EH (cell line): ENCODE data around the gene EYS.
"Not testable (repeated sequence)": the region's sequence is repeated elsewhere in the genome, so short reads cannot be mapped to it uniquely, and the experiment has no call there.

Source experiments
- DNase-seq: peaks from one replicate; pipeline ENCODE4 v3.0.0-alpha.2; 2015; ENCODE audit warnings: low read depth

The EYS gene

DNA sequence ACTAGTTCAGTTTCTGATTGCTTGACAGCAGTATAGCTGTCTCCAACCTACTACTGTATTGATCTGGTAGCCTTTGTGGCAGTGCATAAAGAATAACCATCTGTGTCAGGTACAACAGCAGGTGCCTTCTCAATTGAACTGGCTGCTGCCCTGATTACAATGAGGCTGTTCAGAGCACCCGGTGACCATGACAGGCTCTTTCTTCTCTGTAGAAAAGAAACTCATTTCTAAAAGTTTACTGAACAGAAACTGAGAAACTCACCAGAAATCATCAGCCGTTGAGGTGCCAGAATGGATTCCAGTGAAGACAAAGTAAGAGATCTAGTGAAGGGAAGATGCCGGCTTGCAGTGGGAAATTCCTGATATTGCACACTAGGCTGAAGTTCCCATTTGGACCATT lies 1117.1 kb downstream of the EYS start:
- DNase-seq, result no peak

GRCh38 chr6:64580346-64580745 lies 1126.7 kb downstream of the EYS start:
- DNase-seq, result no peak

GRCh38 chr6:64553249-64553786 lies 1153.7 kb downstream of the EYS start:
- no peak for DNase-seq

GRCh38 chr6:64547594-64548268 lies 1159.3 kb downstream of the EYS start:
- DNase-seq, result no peak

DNA sequence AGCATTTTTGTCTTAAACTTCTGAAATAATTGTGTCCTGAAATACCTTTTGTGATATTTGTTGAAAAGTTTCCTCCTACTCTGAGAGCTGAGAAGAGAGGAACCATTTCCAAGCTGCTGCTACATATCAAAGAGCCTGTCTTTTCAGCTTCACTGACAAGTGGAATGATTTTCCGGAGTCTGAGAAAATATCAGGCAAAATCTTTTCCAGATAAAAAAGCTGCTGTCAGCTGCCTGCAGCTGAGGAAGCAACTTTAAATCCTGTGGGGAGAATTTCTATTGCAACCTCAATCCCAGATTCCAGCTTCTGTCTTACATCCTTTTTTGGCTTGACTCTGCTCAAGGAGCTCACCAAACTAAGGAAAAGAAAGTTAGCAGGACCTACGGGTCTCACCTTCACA lies 1167.1 kb downstream of the EYS start:
- DNase-seq, result no peak

DNA sequence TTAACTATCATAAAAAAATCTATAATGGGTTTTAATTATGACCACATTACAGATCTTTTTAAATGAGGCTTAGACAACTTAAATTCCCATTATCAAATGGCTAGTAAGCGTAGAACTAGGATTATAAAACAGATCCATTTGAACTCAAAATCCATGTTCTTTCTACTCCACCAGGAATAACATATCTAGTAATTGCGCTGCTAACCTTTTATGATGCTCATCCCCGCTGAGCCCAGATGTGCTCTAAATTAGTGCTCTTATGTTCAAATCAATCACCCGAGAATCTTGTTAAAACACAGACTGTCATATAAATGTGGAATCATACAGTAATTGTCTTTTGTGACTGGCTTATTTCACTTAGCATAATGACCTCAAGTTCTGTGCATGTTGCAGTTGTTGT lies 1168.3 kb downstream of the EYS start:
- DNase-seq, result no peak

DNA sequence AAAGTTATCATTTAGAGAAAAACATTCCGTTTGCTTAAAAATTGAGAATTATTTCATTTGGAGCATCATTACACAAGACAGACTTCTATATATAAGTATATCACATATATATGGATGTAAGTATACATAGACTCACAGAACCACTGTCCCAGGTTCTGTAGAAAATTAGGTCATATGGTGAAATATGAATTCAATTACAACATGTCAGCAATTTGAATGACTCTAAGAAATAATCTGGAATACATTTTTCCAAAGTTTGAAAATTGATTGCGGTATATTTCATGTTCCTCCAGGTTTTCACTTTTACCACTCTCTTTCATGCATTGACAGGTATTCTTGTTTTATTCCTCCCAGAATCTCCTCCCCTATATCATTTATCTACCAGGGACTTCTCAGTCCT lies 1179.1 kb downstream of the EYS start:
- DNase-seq, result no peak

DNA sequence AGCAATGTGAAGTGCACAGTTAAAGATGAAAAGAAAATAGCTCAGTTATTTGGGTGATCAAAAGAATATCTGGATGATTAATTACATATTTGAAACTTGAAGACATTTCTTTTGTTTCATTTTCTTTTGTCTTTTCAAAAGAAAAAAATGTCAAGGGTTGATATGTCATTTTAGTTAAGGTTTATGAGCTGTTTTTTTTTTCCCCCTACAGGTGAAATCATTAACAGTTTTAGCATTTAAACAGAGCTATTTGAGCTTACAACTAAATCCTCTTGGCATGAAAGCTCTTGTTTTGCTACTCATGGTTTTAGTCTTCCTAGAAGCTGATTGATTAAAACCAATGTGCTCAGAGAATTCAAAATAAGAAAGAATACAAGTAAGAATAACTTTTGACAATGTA lies 1184.2 kb downstream of the EYS start:
- no peak for DNase-seq

GRCh38 chr6:64520050-64520449 lies 1187.0 kb downstream of the EYS start:
- DNase-seq, result peak; percentile 41

GRCh38 chr6:64516393-64516792 lies 1190.6 kb downstream of the EYS start:
- DNase-seq, result no peak

- DNase-seq, result no peak
Measured at GRCh38 chr6:64507661-64508060, 1199.4 kb downstream of the EYS start.

DNA sequence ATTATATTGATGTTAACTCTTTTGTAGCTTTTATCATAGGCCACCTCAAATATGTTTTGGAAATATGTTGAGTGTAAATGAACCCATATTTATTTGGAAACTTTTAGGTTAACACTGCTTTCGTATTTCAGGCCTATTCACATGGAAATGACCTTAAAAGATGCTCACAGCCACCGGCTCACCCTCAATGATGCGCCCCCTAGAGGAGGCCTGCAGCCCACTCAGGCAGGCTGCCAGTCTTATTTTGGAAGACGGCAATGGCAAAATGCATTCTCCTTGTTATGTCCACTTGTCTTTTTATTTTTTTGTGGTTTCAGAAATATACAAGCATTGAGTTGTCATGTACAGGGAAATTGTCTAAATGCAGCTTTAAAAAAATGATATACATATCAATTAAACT lies 1201.7 kb downstream of the EYS start:
- no peak for DNase-seq

DNA sequence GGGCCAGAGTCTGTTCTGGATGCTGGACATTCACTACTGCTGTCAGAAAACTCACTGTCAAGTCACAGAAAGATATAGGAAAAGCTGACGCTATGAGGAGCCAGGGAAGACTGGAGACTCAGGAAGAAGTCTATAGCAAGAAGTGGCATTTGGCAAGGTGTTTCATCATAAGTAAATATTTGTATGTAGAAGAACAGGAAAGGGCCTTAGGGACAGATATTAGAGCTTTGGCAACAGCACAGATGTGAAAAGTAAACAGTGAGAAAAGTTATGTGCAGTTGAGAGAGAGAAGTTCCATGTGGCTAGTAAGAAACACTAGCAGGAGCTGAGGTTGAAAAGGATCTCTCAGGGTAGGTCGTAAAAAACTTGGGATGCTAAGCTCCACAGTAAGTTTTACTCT lies 1202.5 kb downstream of the EYS start:
- DNase-seq, result no peak

GRCh38 chr6:64502801-64503200 lies 1204.2 kb downstream of the EYS start:
- DNase-seq, result no peak

DNA sequence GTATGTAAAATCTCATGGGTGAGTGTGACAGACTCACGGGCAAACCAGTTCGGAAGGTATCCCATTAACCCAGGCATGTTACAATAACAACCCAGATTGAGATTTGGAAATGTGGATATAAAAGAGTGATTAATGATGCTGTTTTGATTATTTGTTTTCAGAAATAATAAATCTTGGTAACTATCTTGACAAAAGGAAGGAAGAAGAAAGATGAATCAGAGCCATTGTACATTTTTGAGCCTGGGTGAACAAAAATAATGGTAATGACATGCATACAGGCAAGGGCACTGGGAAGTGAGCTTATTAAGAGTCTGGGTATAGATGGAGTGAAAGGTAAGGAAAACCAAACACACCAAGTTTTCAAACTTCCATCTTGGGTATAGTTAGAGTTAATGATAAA lies 1209.4 kb downstream of the EYS start:
- DNase-seq, result no peak

DNA sequence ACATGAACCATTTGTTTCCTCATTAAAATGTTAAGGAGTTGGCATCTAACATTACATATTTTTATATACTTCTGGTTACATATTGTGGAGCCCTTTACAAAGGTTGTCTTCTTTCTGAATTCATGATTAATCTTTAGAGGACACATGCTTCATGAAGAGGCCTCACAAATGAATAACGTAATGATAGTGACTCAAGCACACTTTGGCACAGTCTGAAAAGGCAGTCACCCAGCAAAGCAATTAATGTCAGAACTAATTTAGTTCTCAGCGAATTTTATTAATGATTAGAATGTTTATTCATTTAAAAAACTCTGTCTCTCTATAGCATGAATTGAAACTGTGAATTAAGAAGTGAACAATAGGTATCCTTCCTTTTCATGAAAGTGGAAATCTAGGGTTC lies 1217.3 kb downstream of the EYS start:
- no peak for DNase-seq

DNA sequence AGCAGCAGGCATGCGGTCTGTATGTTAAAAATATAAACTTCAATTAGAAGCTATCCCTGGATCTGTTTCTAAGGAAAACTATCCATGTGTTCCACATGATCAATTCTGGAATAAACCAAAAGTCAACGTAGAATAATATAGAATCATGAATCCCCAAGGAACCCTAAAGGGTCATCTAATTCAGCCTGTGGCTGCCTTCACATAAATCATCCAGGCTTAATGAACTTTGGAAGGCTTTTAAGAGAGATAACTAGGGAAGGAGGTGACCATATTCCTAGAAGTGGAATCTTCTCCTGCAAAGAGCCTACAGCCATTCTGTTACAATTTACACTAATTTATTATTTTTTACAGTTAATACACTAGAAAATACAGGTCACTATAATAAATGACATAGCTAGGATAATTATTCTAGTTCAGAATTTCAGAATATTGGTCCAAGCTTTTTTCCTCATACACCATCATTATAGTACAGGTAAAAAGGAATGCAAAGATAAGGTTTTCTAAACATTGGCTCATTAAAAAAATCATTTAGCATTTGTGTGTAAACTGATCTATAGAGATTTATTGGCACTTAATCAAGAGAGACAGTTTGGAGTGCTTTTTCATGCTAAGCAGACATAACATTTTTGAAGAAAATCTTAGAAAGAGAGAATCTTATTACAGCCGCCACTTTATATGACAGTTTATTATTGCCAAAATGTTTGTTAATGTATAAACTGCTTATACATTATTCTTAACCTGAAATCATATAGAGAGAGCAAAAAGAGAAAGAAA lies 1220.3 kb downstream of the EYS start:
- no peak for DNase-seq

- DNase-seq, result no peak
Measured at GRCh38 chr6:64483956-64484499, 1223.0 kb downstream of the EYS start.

DNA sequence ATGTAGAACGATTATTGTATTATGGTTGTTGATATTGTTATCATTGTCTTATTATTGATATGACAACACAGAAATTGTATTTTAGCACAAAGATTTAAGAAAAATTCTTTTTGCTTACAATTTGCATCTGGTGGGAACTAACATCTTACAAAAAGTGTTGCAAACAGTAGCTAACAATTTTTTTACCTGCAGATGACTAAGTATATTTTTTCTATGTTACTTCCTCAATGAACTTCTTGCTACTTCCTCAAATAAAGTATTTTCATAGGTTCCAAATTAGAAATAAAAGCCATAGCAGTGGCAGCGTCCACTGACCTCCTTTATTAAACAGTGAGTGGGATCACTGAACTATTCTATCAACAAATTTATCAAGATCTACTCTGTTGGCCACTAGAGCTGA lies 1224.4 kb downstream of the EYS start:
- DNase-seq, result no peak

- no peak for DNase-seq
Measured at GRCh38 chr6:64479134-64479533, 1227.9 kb downstream of the EYS start.

DNA sequence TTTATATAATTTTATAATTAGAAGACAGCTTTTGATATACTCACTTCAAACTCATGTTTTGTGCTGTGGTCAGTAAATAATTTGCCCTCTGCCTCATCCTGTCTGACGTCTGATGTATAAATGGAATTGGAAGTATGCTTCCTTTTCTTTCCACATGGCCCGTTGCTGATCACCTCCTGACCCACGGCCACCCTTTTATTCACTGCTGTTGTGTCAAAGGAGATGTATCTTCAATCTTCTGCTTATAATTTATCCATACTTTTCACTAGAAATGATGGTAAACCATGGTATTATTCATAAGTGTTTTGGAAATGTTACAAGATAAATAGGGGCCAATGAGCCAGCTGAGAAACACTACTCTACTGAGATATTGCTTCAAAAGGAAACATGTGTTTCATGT lies 1229.6 kb downstream of the EYS start:
- no peak for DNase-seq

DNA sequence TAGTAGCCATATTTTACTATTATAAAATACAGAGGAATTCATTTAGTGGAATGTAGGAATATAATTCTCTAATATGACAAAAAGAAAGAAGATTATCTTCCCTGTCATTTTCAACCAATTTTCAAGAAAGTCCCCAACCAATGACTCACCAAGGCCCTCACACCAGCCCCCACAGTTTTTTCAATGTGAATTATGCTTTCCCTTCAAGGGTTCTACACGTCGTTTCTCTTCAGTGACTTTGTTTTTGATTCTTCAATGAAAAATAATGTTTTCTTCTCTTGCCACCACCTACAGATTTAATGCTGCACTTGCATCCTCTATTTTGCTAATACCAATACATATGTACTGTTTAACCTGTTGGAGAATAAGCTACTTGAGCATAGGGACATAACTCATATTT lies 1230.1 kb downstream of the EYS start:
- DNase-seq, result no peak

DNA sequence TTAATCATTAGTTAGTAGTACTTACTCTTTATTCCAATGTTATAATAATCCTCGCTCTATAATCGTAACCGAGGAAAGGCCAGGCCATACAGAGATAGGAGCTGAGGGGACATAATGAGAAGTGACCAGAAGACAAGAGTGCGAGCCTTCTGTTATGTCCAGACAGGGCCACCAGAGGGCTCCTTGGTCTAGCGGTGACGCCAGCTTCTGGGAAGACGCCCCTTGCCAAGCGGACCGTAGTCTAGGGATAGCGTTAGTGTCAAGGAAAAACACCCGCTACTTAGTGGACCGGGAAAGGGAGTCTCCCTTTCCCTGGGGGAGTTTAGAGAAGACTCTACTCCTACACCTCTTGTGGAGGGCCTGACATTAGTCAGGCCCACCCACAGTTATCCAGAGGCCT lies 1237.6 kb downstream of the EYS start:
- DNase-seq, result not testable (repeated sequence)
